HG03432 (cell line): ENCODE data around the gene COL7A1.

Source experiments
- ATAC-seq: cut with Tn5 transposase; IDR thresholded peaks from one replicate; pipeline ENCODE4 v1.9.1; 2021; ENCODE audit warnings: mild to moderate bottlenecking, moderate library complexity; ENCODE audit not compliant: unreplicated experiment

The COL7A1 gene

GRCh38 chr3:48619541-48620524 lies 24.7 kb upstream of the COL7A1 start:
- no peak for ATAC-seq

GRCh38 chr3:48617559-48617958 lies 22.4 kb upstream of the COL7A1 start:
- no peak for ATAC-seq

GRCh38 chr3:48614044-48614443 lies 18.9 kb upstream of the COL7A1 start:
- ATAC-seq = no peak

GRCh38 chr3:48612309-48612708 lies 17.2 kb upstream of the COL7A1 start:
- no peak for ATAC-seq

- ATAC-seq = peak; percentile 94
Observed at GRCh38 chr3:48609088-48610005, 14.2 kb upstream of the COL7A1 start, which contains the start of gene UQCRC1. TSS of gene UQCRC1 (minus strand) at chr3:48609646. CDS start at chr3:48609620, 26 bp downstream.

- ATAC-seq = no peak
Observed at GRCh38 chr3:48607519-48607918, 12.4 kb upstream of the COL7A1 start.

- no peak for ATAC-seq
Observed at GRCh38 chr3:48601622-48601994, 6.5 kb upstream of the COL7A1 start.

- ATAC-seq = no peak
Observed at GRCh38 chr3:48600711-48601621, 5.8 kb upstream of the COL7A1 start.

GRCh38 chr3:48599509-48600285 lies 4.6 kb upstream of the COL7A1 start:
- ATAC-seq = no peak

- ATAC-seq = no peak
Observed at GRCh38 chr3:48599077-48599501, 4.0 kb upstream of the COL7A1 start.

GRCh38 chr3:48598323-48599076 lies 3.4 kb upstream of the COL7A1 start:
- ATAC-seq = no peak

GRCh38 chr3:48597408-48597800 lies 2.3 kb upstream of the COL7A1 start:
- ATAC-seq = no peak

- ATAC-seq = no peak
Observed at GRCh38 chr3:48596676-48597407, 1.7 kb upstream of the COL7A1 start.

GRCh38 chr3:48596157-48596556 lies 1.0 kb upstream of the COL7A1 start:
- ATAC-seq = no peak

- ATAC-seq = no peak
Observed at GRCh38 chr3:48595526-48596121, 495 bp upstream of the COL7A1 start.

GRCh38 chr3:48594417-48595049 lies 596 bp downstream of the COL7A1 start:
- no peak for ATAC-seq

GRCh38 chr3:48593337-48593736 lies 1.8 kb downstream of the COL7A1 start:
- ATAC-seq = no peak
